HCEC 1CT (cell line): ENCODE results near the gene BLOC1S4.
"Not testable (repeated sequence)": the region's sequence is repeated elsewhere in the genome, so short reads cannot be mapped to it uniquely, and the experiment has no call there.

Experiments
- DNase-seq: peaks from one replicate; pipeline ENCODE4 v3.0.0-alpha.2; 2017

BLOC1S4 gene

GRCh38 chr4:6719611-6720179 is 3.7 kb downstream of the BLOC1S4 start:
- DNase-seq, result no peak

- DNase-seq, result peak; percentile 38
These were observed 4.3 kb downstream of the BLOC1S4 start for GRCh38 chr4:6720202-6720699.

- DNase-seq, result no peak
These were observed 5.1 kb downstream of the BLOC1S4 start for GRCh38 chr4:6721121-6721520.

GRCh38 chr4:6722891-6723290 is 6.9 kb downstream of the BLOC1S4 start:
- no peak for DNase-seq

GRCh38 chr4:6723851-6724250 is 7.9 kb downstream of the BLOC1S4 start:
- DNase-seq, result no peak

GRCh38 chr4:6724421-6725111 is 8.6 kb downstream of the BLOC1S4 start:
- DNase-seq, result no peak

GRCh38 chr4:6725427-6725961 is 9.5 kb downstream of the BLOC1S4 start:
- DNase-seq, result not testable (repeated sequence)

- DNase-seq, result no peak
These were observed 11.3 kb downstream of the BLOC1S4 start for GRCh38 chr4:6727081-6727942.

- DNase-seq, result no peak
These were observed 11.9 kb downstream of the BLOC1S4 start for GRCh38 chr4:6727943-6728250.

GRCh38 chr4:6728320-6729029 is 12.5 kb downstream of the BLOC1S4 start:
- DNase-seq, result no peak

GRCh38 chr4:6730603-6731317 is 14.8 kb downstream of the BLOC1S4 start:
- DNase-seq, result no peak

- no peak for DNase-seq
These were observed 15.3 kb downstream of the BLOC1S4 start for GRCh38 chr4:6731318-6731675.

GRCh38 chr4:6731780-6732179 is 15.8 kb downstream of the BLOC1S4 start:
- DNase-seq, result no peak

- DNase-seq, result peak; percentile 76
These were observed 16.7 kb downstream of the BLOC1S4 start for GRCh38 chr4:6732441-6733357.

- DNase-seq, result no peak
These were observed 17.6 kb downstream of the BLOC1S4 start for GRCh38 chr4:6733358-6734164.

- no peak for DNase-seq
These were observed 18.3 kb downstream of the BLOC1S4 start for GRCh38 chr4:6734165-6734786.

GRCh38 chr4:6739920-6740319 is 23.9 kb downstream of the BLOC1S4 start:
- no peak for DNase-seq

- no peak for DNase-seq
These were observed 24.4 kb downstream of the BLOC1S4 start for GRCh38 chr4:6740347-6740746.

- DNase-seq, result no peak
These were observed 26.5 kb downstream of the BLOC1S4 start for GRCh38 chr4:6742507-6742906.

- DNase-seq, result no peak
These were observed 27.0 kb downstream of the BLOC1S4 start for GRCh38 chr4:6742989-6743388.
